Suppressor macrophage treated with lipopolysaccharide for 1 hour (primary cell): Measurements from ENCODE around the gene PATJ.
"Not testable (repeated sequence)": the region's sequence is repeated elsewhere in the genome, so short reads cannot be mapped to it uniquely, and the experiment has no call there.

Source experiments
- DNase-seq, 3 donors: peaks; one replicate each; pipeline ENCODE4 v3.0.0-alpha.2; 2020 to 2022

The PATJ gene

DNA sequence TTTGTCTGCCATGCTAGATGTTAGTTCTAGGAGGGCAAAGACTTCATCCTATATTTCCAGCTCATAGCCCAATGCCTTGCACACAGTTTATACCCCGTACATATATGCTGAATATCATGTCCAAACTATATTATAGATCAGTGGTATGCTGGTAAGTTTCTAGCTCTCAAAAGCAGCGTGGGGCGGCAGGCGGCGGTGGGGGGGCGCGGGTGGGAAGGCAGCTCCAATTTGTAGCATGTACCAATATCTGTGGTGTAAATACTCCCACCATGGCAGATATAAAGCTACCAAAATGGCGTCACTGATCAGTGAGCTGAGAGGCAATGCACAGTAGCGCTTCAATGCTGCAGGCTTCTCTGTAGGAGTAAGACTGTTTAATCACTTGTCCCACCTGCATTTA, 77.1 kb downstream of the PATJ start:
- no peak for DNase-seq

- DNase-seq = no peak
Observed at GRCh38 chr1:61825393-61825792, 83.1 kb downstream of the PATJ start.

DNA sequence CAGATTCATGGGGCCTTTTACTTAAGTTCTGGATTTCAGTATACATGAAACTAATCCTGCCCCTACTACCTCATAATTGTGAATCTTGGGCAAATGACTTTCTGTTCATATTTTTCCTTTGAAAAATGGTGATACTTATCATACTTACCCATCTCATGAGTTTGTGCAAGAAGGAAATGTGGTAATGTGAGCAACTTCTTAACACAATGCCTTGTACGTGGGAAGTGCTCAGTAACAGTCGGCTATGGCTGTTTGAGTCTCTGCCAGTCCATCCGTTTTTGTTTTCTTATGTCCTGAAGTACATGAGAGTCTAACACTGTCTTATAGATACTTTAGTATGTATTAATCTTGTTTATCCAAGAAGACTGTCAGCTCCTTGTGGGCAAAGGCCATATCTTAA, 86.5 kb downstream of the PATJ start:
- DNase-seq = peak; percentile 37 to 61 (median 53)

DNA sequence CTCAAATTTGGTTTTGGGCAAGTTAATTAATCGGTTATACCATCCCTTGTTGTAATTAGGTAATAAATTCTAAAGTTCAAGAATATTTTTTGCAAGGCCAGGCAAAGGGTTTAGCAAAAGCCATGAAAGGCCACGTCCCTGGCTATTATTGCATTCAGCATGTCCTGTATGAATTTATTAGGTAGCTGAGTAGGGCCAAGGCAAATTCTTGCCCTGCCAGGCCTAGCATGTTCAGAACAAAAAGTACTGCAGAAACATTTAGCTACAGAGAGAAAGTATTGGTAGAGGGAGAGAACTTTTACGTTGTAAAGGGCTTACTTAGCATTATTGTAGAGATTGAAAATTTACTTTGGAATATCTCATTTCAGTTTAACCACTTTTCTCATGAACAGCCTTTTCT, 94.4 kb downstream of the PATJ start:
- no peak for DNase-seq

DNA sequence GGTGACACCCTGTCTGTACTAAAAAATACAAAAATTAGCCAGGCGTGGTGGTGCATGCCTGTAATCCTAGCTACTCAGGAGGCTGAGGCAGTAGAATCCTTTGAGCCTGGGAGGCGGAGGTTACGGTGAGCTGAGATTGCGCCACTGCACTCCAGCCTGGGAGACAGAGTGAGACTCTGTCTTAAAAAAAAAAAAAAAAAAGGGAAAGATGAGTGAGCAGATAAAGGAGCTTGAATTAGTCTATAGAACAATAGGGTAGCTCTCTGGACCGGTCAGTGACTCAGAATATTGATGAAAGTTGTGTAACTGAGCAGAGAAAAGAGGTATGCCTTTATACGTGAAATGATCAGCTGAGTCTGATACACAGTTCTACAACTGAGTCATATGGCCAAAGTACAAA, 95.3 kb downstream of the PATJ start:
- not testable (repeated sequence) for DNase-seq

DNA sequence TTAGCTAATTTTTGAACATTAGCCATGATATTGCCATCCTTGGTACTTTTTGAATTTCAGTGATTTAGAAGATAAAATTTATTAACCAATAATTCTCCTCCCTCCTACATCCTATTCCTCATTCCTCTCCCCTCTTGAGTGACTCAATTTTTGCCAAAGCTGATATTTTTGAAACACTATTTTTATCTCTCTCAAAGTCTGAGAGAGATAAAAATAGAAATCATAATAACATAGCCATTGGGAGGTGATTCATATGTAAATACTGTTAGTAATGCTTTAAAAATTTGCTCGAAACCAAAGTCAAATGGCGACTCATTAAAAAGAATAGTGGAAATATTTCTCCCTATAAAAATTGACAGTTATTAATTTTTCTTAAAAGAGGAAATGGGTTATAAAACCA, 97.4 kb downstream of the PATJ start:
- peak in 2 of 3 donors; percentile 21 to 31 for DNase-seq

DNA sequence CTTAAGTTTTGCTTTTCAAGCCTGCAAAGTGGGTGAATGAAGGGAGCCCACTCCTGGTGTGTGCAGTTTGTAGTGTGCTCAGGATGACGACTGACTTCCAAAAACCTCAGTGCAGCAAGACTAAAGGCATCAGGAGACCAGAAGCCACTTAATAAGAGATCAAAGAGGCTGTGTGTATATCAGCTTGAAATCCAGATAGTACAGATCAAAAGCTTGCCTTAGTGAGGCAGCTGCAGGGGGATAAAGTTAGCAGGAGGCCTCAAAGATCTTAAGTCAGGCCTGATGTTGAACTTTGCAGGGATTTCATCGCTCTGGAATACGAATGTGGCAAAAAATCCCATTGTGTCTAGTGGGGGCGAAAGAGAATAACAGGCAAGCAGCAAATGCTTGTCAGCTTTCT, 99.8 kb downstream of the PATJ start:
- no peak for DNase-seq

GRCh38 chr1:61842863-61843514, 100.7 kb downstream of the PATJ start:
- DNase-seq = no peak

DNA sequence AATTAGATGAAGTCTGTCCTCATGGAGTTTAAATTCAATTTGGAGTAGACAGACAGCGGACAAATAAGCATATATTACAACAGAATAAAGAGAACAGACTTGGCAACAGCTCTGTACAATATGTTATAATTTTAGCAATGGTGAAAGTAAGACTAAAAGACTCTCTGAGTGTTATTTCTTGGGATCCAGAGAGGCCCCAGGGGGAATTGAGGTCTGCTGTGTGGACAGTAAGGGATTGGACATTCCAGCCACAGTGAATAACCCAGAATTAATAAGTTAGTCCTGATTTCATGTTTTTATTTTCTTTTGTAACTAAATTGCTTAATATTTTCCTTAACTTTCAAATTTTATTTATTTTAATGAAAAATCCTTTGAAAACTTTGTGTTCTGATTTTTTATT, 101.7 kb downstream of the PATJ start:
- no peak for DNase-seq

DNA sequence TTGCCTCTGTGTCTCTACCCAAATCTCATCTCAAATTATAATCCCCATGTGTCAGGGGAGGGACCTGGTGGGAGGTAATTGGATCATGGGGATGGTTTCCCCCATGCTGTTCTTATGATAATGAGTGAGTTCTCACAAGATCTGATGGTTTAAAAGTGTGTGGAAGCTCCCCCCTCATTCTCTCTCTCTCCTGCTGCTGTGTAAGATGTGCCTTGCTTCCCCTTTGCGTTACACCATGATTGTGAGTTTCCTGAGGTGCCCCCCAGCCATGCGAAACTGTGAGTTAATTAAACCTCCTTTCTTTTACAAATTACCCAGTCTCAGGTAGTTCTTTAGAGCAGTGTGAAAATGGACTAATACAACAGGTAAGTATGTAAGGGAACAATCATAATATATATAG, 102.4 kb downstream of the PATJ start:
- DNase-seq = not testable (repeated sequence)

DNA sequence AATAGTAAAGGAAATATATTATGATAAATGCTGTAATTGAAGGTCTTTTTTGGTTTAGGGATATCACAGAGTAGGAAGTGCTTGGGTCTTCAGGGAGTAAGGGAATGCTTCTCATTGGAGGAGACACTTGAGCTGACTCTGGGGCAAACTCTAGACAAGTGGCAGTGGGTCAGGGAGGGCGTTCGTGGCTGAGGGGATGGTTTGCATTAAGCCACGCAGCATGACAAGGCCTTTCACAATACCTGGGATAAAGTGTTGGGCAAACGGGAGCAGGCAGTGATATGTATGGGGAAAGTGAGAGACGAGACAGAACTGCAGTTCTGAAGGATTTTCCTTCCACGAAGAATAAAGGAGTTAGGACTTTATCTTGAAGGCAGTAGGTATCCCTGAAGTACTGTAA, 109.0 kb downstream of the PATJ start:
- DNase-seq = no peak

DNA sequence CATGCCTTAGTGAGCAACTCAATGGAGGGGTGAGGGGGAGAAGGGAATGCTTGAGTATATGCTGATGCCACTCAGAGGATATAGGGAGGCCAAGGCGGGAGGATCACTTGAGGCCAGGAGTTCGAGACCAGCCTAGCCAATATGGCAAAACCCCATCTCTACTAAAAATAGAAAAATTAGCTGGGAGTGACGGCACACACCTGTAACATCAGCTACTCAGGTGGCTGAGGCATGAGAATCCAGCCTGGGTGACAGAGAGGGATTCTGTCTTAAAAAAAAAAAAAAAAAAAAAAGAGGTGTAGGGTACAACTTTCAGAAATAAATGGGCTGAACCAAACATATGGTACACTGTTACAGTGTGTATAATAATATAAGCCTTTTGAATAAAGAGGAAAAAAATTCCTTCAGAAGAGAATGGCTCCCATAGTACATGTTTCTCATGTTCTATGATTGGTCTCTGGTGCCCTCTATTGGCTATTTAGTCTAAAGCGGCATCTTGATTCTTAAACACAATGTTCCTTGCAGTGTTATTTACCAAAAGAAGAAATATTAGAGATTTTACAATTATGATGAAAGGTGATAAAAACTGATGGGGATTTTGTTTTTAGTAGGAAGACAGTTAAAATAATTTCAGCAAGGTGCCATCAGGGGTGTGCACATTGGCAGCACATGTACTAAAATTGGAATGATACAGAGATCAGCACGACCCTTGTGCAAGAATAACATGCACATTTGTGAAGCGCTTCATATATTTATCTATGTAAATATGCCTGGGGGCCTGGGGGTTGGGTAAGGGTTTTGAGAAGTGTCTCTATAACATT, 109.8 kb downstream of the PATJ start:
- DNase-seq = peak; percentile 75 to 88 (median 79)

DNA sequence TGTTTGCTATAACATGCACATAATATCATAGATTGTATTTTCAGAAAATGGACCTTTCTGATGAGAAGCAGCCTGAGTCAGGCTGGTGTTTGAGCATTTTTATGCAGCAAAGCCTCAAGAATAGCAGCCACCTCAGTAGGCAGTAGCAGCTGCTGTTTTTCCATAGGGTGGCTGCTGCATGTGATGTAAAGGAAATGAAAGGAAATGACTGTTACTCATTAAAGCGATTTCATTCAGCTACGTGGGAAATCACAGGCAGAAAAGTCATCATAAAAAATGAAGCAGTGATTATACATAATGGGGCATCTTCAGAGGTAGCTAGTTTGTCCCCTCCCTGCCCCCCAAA, 110.4 kb downstream of the PATJ start:
- no peak for DNase-seq

GRCh38 chr1:61853583-61853982, 111.3 kb downstream of the PATJ start:
- peak in 1 of 3 donors; percentile 17 for DNase-seq

DNA sequence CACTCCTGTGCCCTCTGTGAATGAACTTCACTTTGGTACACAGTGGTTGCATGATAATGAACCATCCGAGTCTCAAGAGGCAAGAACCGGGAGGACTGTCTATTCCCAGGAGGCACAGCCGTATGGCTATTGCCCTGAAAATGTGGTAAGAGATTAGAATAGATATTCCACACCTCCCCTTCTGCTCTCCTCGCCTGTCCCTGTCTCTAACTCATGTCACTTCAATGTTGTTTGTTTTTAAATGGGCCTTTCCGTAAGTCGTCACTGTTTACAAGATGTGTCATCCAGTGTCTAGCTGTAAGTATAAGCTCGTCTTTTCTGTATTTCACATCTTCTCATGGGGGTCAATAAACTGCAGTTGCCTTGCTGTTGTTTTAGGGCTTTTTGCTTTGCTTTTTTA, 122.2 kb downstream of the PATJ start:
- DNase-seq = no peak

- DNase-seq = no peak
Observed at GRCh38 chr1:61865646-61866220, 123.5 kb downstream of the PATJ start.

DNA sequence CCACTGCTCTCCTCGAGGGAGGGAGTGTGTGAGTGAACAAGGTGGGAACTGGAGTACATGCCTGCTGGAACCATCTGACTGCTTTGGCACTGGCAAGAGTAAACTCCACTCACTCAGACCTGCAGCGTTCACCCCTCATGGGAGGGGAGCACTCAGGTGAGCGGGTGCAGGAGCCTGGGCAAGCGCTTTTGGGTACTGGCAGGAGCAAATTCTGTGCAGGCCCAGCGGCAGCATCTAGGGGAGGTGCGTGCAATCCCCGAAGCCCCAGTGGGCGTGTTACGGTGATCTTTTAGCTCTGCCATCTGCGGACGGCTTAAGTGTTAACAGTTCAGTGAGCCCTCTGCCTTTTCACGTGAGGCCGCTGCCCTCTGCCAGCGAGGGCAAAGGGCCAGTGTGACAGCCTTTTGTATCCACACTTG, 127.4 kb downstream of the PATJ start:
- DNase-seq = no peak

- DNase-seq = no peak
Observed at GRCh38 chr1:61872206-61872605, 129.9 kb downstream of the PATJ start.

- no peak for DNase-seq
Observed at GRCh38 chr1:61873581-61873980, 131.3 kb downstream of the PATJ start.

DNA sequence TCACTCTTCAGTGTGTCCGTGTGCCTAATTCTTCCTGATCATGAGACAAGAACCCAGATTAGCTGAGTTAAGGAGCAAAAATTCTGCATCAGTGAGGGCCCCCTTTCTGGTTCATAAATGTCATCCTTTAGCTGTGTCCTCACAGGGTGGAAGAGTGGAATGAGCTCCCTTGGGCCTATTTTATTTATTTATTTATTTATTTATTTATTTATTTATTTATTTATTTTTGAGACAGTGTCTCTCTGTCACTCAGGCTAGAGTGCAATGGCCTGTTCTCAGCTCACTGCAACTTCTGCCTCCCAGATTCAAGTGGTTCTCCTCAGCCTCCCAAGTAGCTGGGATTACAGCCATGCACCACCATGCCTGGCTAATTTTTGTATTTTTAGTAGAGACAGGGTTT, 131.7 kb downstream of the PATJ start:
- DNase-seq = no peak

GRCh38 chr1:61875198-61875597, 132.9 kb downstream of the PATJ start:
- DNase-seq = no peak

- not testable (repeated sequence) for DNase-seq
Observed at GRCh38 chr1:61879887-61880474, 137.7 kb downstream of the PATJ start.

DNA sequence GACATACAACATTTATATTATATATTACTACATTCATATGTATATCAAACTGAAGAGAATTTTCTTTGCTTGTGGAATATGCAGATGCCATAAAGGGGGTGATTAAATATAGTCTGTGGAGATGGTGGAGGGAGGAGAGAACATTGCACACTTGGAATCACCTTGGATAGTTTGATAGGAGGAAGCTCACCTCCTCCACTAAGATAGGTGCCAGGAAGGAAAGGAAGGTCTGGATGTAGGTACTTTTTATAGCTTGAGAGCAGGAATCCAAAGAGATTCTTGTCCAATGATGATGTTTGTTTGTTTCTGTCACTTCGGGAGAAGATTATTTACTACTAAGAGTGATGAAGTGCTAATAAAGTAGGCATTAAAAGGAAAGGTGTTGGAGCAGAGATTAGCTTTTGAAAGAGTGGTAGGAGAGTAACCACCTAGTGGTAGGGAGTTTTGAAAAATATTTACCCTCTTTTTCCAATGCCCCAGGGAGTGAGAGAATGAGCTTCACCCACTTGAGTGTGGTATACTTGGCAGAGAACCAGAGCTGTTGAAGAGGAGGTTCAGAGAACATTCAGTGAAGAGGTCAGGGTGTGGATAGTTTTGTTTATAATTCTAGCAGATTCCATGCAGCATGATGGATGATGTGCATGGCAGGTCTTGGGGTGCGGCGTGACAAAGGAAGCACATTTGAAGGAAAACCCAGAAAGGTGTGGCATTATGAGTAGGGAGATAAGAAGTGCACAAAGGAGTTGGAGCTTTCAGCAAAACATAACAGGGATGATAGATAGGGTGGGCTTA, 145.0 kb downstream of the PATJ start:
- no peak for DNase-seq
